Measurements from ENCODE around the gene MOXD1.

The MOXD1 gene

GRCh38 chr6:132381381-132381780 is 19.9 kb downstream of the MOXD1 start:
- no peaks in the 10 kb centered on the region for H3K9me3 ChIP-seq (ENCODE audit: control insufficient read depth, low read length)
- no peak for DNase-seq
- no peak overlapping the region for H3K4me3 ChIP-seq (ENCODE audit: insufficient read depth, low read depth, low read length, poor library complexity, severe bottlenecking)

GRCh38 chr6:132380358-132381029 is 20.8 kb downstream of the MOXD1 start:
- no peaks in the 10 kb centered on the region for H3K4me1 ChIP-seq (ENCODE audit: control insufficient read depth, insufficient read depth, low read length, poor library complexity, severe bottlenecking)
- no peak overlapping the region for H3K27ac ChIP-seq (ENCODE audit: insufficient read depth, low read length, poor library complexity, severe bottlenecking)
- no peak overlapping the region for H3K4me3 ChIP-seq (ENCODE audit: insufficient read depth, low read depth, low read length, poor library complexity, severe bottlenecking)
- no peaks in the 10 kb centered on the region for H3K36me3 ChIP-seq (ENCODE audit: control insufficient read depth, insufficient read depth, low read length)
- H3K27me3 ChIP-seq (replicated peaks; ENCODE audit: control insufficient read depth, insufficient read depth, low read length, poor library complexity, severe bottlenecking): no peaks in the 10 kb centered on the region
- no peak for DNase-seq
- H3K9me3 ChIP-seq (ENCODE audit: control insufficient read depth, low read length): no peaks in the 10 kb centered on the region

More at GRCh38 chr6:132381381-132381780, 19.9 kb downstream of the MOXD1 start:
- Histone ChIP-seq H3K27me3 (replicated peaks; ENCODE audit: control insufficient read depth, insufficient read depth, low read length, poor library complexity, severe bottlenecking) (no peaks in the 10 kb centered on the region), H3K4me1 (ENCODE audit: control insufficient read depth, insufficient read depth, low read length, poor library complexity, severe bottlenecking) (no peaks in the 10 kb centered on the region), H3K27ac (ENCODE audit: insufficient read depth, low read length, poor library complexity, severe bottlenecking) (no peak overlapping the region), H3K36me3 (ENCODE audit: control insufficient read depth, insufficient read depth, low read length) (no peaks in the 10 kb centered on the region)

- no peak for DNase-seq
- no peak overlapping the region for H3K4me3 ChIP-seq (ENCODE audit: insufficient read depth, low read depth, low read length, poor library complexity, severe bottlenecking)
- no peaks in the 10 kb centered on the region for H3K4me1 ChIP-seq (ENCODE audit: control insufficient read depth, insufficient read depth, low read length, poor library complexity, severe bottlenecking)
- no peaks in the 10 kb centered on the region for H3K36me3 ChIP-seq (ENCODE audit: control insufficient read depth, insufficient read depth, low read length)
- H3K27ac ChIP-seq (ENCODE audit: insufficient read depth, low read length, poor library complexity, severe bottlenecking): no peak overlapping the region
- H3K9me3 ChIP-seq (ENCODE audit: control insufficient read depth, low read length): no peaks in the 10 kb centered on the region
- no peaks in the 10 kb centered on the region for H3K27me3 ChIP-seq (replicated peaks; ENCODE audit: control insufficient read depth, insufficient read depth, low read length, poor library complexity, severe bottlenecking)
Measured at GRCh38 chr6:132369526-132369925, 31.7 kb downstream of the MOXD1 start.

GRCh38 chr6:132368916-132369481 is 32.3 kb downstream of the MOXD1 start:
- no peaks in the 10 kb centered on the region for H3K27me3 ChIP-seq (replicated peaks; ENCODE audit: control insufficient read depth, insufficient read depth, low read length, poor library complexity, severe bottlenecking)
- no peak overlapping the region for H3K27ac ChIP-seq (ENCODE audit: insufficient read depth, low read length, poor library complexity, severe bottlenecking)
- no peak overlapping the region for H3K4me3 ChIP-seq (ENCODE audit: insufficient read depth, low read depth, low read length, poor library complexity, severe bottlenecking)
- no peaks in the 10 kb centered on the region for H3K4me1 ChIP-seq (ENCODE audit: control insufficient read depth, insufficient read depth, low read length, poor library complexity, severe bottlenecking)
- H3K36me3 ChIP-seq (ENCODE audit: control insufficient read depth, insufficient read depth, low read length): no peaks in the 10 kb centered on the region
- H3K9me3 ChIP-seq (ENCODE audit: control insufficient read depth, low read length): no peaks in the 10 kb centered on the region
- DNase-seq: no peak

- H3K4me3 ChIP-seq (ENCODE audit: insufficient read depth, low read depth, low read length, poor library complexity, severe bottlenecking): no peak overlapping the region
- no peak for DNase-seq
- H3K36me3 ChIP-seq (ENCODE audit: control insufficient read depth, insufficient read depth, low read length): no peaks in the 10 kb centered on the region
- H3K9me3 ChIP-seq (ENCODE audit: control insufficient read depth, low read length): no peaks in the 10 kb centered on the region
- no peaks in the 10 kb centered on the region for H3K4me1 ChIP-seq (ENCODE audit: control insufficient read depth, insufficient read depth, low read length, poor library complexity, severe bottlenecking)
- no peak overlapping the region for H3K27ac ChIP-seq (ENCODE audit: insufficient read depth, low read length, poor library complexity, severe bottlenecking)
- H3K27me3 ChIP-seq (replicated peaks; ENCODE audit: control insufficient read depth, insufficient read depth, low read length, poor library complexity, severe bottlenecking): no peaks in the 10 kb centered on the region
Measured at GRCh38 chr6:132365281-132365907, 35.9 kb downstream of the MOXD1 start.

GRCh38 chr6:132364306-132365074 is 36.8 kb downstream of the MOXD1 start:
- H3K9me3 ChIP-seq (ENCODE audit: control insufficient read depth, low read length): no peaks in the 10 kb centered on the region
- no peak for DNase-seq
- no peak overlapping the region for H3K4me3 ChIP-seq (ENCODE audit: insufficient read depth, low read depth, low read length, poor library complexity, severe bottlenecking)
- H3K27me3 ChIP-seq (replicated peaks; ENCODE audit: control insufficient read depth, insufficient read depth, low read length, poor library complexity, severe bottlenecking): no peaks in the 10 kb centered on the region
- no peak overlapping the region for H3K27ac ChIP-seq (ENCODE audit: insufficient read depth, low read length, poor library complexity, severe bottlenecking)
- H3K36me3 ChIP-seq (ENCODE audit: control insufficient read depth, insufficient read depth, low read length): no peaks in the 10 kb centered on the region
- H3K4me1 ChIP-seq (ENCODE audit: control insufficient read depth, insufficient read depth, low read length, poor library complexity, severe bottlenecking): no peaks in the 10 kb centered on the region

GRCh38 chr6:132362442-132363185 is 38.7 kb downstream of the MOXD1 start:
- H3K9me3 ChIP-seq (ENCODE audit: control insufficient read depth, low read length): no peaks in the 10 kb centered on the region
- no peak overlapping the region for H3K4me3 ChIP-seq (ENCODE audit: insufficient read depth, low read depth, low read length, poor library complexity, severe bottlenecking)
- no peak for DNase-seq
- H3K27ac ChIP-seq (ENCODE audit: insufficient read depth, low read length, poor library complexity, severe bottlenecking): no peak overlapping the region
- no peaks in the 10 kb centered on the region for H3K36me3 ChIP-seq (ENCODE audit: control insufficient read depth, insufficient read depth, low read length)
- H3K4me1 ChIP-seq (ENCODE audit: control insufficient read depth, insufficient read depth, low read length, poor library complexity, severe bottlenecking): no peaks in the 10 kb centered on the region
- H3K27me3 ChIP-seq (replicated peaks; ENCODE audit: control insufficient read depth, insufficient read depth, low read length, poor library complexity, severe bottlenecking): no peaks in the 10 kb centered on the region

GRCh38 chr6:132361101-132361500 is 40.2 kb downstream of the MOXD1 start:
- no peaks in the 10 kb centered on the region for H3K4me1 ChIP-seq (ENCODE audit: control insufficient read depth, insufficient read depth, low read length, poor library complexity, severe bottlenecking)
- H3K27ac ChIP-seq (ENCODE audit: insufficient read depth, low read length, poor library complexity, severe bottlenecking): no peak overlapping the region
- H3K4me3 ChIP-seq (ENCODE audit: insufficient read depth, low read depth, low read length, poor library complexity, severe bottlenecking): no peak overlapping the region
- no peak for DNase-seq
- H3K36me3 ChIP-seq (ENCODE audit: control insufficient read depth, insufficient read depth, low read length): no peaks in the 10 kb centered on the region
- no peaks in the 10 kb centered on the region for H3K9me3 ChIP-seq (ENCODE audit: control insufficient read depth, low read length)
- H3K27me3 ChIP-seq (replicated peaks; ENCODE audit: control insufficient read depth, insufficient read depth, low read length, poor library complexity, severe bottlenecking): no peaks in the 10 kb centered on the region

GRCh38 chr6:132359886-132360285 is 41.4 kb downstream of the MOXD1 start:
- Histone ChIP-seq H3K4me3 (ENCODE audit: insufficient read depth, low read depth, low read length, poor library complexity, severe bottlenecking) (no peak overlapping the region), H3K27me3 (replicated peaks; ENCODE audit: control insufficient read depth, insufficient read depth, low read length, poor library complexity, severe bottlenecking) (no peaks in the 10 kb centered on the region), H3K9me3 (ENCODE audit: control insufficient read depth, low read length) (no peaks in the 10 kb centered on the region), H3K36me3 (ENCODE audit: control insufficient read depth, insufficient read depth, low read length) (no peaks in the 10 kb centered on the region), H3K27ac (ENCODE audit: insufficient read depth, low read length, poor library complexity, severe bottlenecking) (no peak overlapping the region), H3K4me1 (ENCODE audit: control insufficient read depth, insufficient read depth, low read length, poor library complexity, severe bottlenecking) (no peaks in the 10 kb centered on the region)
- DNase-seq: no peak
